GM10266 (cell line): ENCODE results near the gene RALGDS.

Source experiments
- DNase-seq: peaks from one replicate; pipeline ENCODE4 v3.0.0; 2012; ENCODE audit errors: extremely low spot score
- CTCF ChIP-seq: IDR thresholded peaks from 2 replicates; pipeline ENCODE4 v1.5.1; 2012; ENCODE audit warnings: mild to moderate bottlenecking, low read depth; ENCODE audit not compliant: control insufficient read depth, insufficient read depth; ENCODE audit errors: missing control alignments

The RALGDS gene

GRCh38 chr9:133144142-133144903, 23.3 kb upstream of the RALGDS start:
- peak; percentile 92 for DNase-seq
- peak; percentile 92 for TF ChIP-seq CTCF

GRCh38 chr9:133143639-133144141, 22.6 kb upstream of the RALGDS start:
- no peak for DNase-seq
- TF ChIP-seq CTCF = no peak

- no peak for TF ChIP-seq CTCF
- DNase-seq = peak; percentile 71
Observed at GRCh38 chr9:133142684-133143622, 21.9 kb upstream of the RALGDS start.

GRCh38 chr9:133141833-133142595, 21.0 kb upstream of the RALGDS start:
- peak; percentile 82 for DNase-seq
- TF ChIP-seq CTCF = no peak

GRCh38 chr9:133140606-133141005, 19.6 kb upstream of the RALGDS start:
- no peak for TF ChIP-seq CTCF
- no peak for DNase-seq

GRCh38 chr9:133140174-133140505, 19.1 kb upstream of the RALGDS start:
- no peak for DNase-seq
- TF ChIP-seq CTCF = no peak
